ENCODE results near the gene TTI1.
"Not testable (repeated sequence)": the region's sequence is repeated elsewhere in the genome, so short reads cannot be mapped to it uniquely, and the experiment has no call there.

The TTI1 gene

GRCh38 chr20:38009416-38009815, 23.8 kb downstream of the TTI1 start:
- DNase-seq (ENCODE audit: low read depth), result not testable (repeated sequence)

GRCh38 chr20:38008233-38008944, 24.9 kb downstream of the TTI1 start:
- no peak for DNase-seq (ENCODE audit: low read depth)

- no peak for DNase-seq (ENCODE audit: low read depth)
These were observed 25.7 kb downstream of the TTI1 start for GRCh38 chr20:38007526-38007925.

GRCh38 chr20:38005903-38006302, 27.4 kb downstream of the TTI1 start:
- no peak for DNase-seq (ENCODE audit: low read depth)

- peak; percentile 48 for DNase-seq (ENCODE audit: low read depth)
These were observed 28.8 kb downstream of the TTI1 start for GRCh38 chr20:38004416-38004815.

- DNase-seq (ENCODE audit: low read depth), result peak; percentile 43
These were observed 30.8 kb downstream of the TTI1 start for GRCh38 chr20:38002422-38002821.

GRCh38 chr20:38001981-38002380, 31.3 kb downstream of the TTI1 start:
- DNase-seq (ENCODE audit: low read depth), result peak; percentile 56

- peak; percentile 90 for DNase-seq (ENCODE audit: low read depth)
These were observed 31.9 kb downstream of the TTI1 start for GRCh38 chr20:38001173-38001875.

- no peak for DNase-seq (ENCODE audit: low read depth)
These were observed 33.0 kb downstream of the TTI1 start for GRCh38 chr20:38000293-38000692.

GRCh38 chr20:37999526-38000263, 33.6 kb downstream of the TTI1 start:
- DNase-seq (ENCODE audit: low read depth), result no peak

- no peak for DNase-seq (ENCODE audit: low read depth)
These were observed 35.7 kb downstream of the TTI1 start for GRCh38 chr20:37997516-37997915.

- DNase-seq (ENCODE audit: low read depth), result no peak
These were observed 37.2 kb downstream of the TTI1 start for GRCh38 chr20:37995856-37996605.

- peak; percentile 94 for DNase-seq (ENCODE audit: low read depth)
These were observed 38.7 kb downstream of the TTI1 start for GRCh38 chr20:37994512-37994911.

- DNase-seq (ENCODE audit: low read depth), result peak; percentile 87
These were observed 40.4 kb downstream of the TTI1 start for GRCh38 chr20:37992802-37993409.

- DNase-seq (ENCODE audit: low read depth), result no peak
These were observed 41.3 kb downstream of the TTI1 start for GRCh38 chr20:37991908-37992307.

- DNase-seq (ENCODE audit: low read depth), result no peak
These were observed 41.9 kb downstream of the TTI1 start for GRCh38 chr20:37991157-37991866.

GRCh38 chr20:37990571-37991151, 42.6 kb downstream of the TTI1 start:
- DNase-seq (ENCODE audit: low read depth), result peak; percentile 62

- peak; percentile 7 for DNase-seq (ENCODE audit: low read depth)
These were observed 43.5 kb downstream of the TTI1 start for GRCh38 chr20:37989601-37990295.

- DNase-seq (ENCODE audit: low read depth), result no peak
These were observed 44.8 kb downstream of the TTI1 start for GRCh38 chr20:37988306-37988954.
